Lower leg skin (tissue), 4 donors: Measurements from ENCODE around the gene PRKAB2. TPM values are rescaled to one million over a fixed set of nuclear protein-coding genes. Genes with fewer than 3 reads are reported as not detected.
"Not testable (repeated sequence)": the region's sequence is repeated elsewhere in the genome, so short reads cannot be mapped to it uniquely, and the experiment has no call there.

Source experiments
- DNase-seq, 2 donors: peaks; one replicate each; pipeline ENCODE4 v3.0.0-alpha.2; 2019; ENCODE audit warnings: low spot score in 2 of 2
- H3K4me3 ChIP-seq: fragments of 200-600 bp; sonication (generic); 2 replicates; pipeline ENCODE4 v1.5.1; 2017; ENCODE audit warnings: mild to moderate bottlenecking, low read depth; ENCODE audit not compliant: poor library complexity, severe bottlenecking
- POLR2A ChIP-seq, 2 donors: fragments of 450-650 bp; IDR thresholded peaks; one replicate each; pipeline ENCODE4 v1.6.1; 2016 to 2017; ENCODE audit warnings: antibody characterized with exemption in 2 of 2, mild to moderate bottlenecking in 1 of 2, moderate library complexity in 1 of 2
- whole genome bisulfite sequencing, 2 donors: methylation state at CpG; one replicate each; pipeline ENCODE4 v1.1.5; 2018; 5-methylcytosine and 5-hydroxymethylcytosine counted together
- intact Hi-C: fragments of 100-400 bp; cut with DNase I; formaldehyde crosslinking; loops from one replicate; pipeline ENCODE4 v1.15.0; 2023; ENCODE audit warnings: low total_unique reads
- total RNA-seq, 4 donors: library from RNA; depleted of rRNA; stranded (reverse); fragments of >200 nt; gene quantifications; one replicate each; pipeline ENCODE4 v1.1.0, GENCODE V29; 2016
- TF ChIP-seq, protein P1 (sequence below), 3 donors: fragments of 450-650 bp; IDR thresholded peaks; one replicate each; pipeline ENCODE4 v1.5.1; 2016; ENCODE audit warnings: antibody characterized with exemption in 3 of 3, mild to moderate bottlenecking in 3 of 3, moderate library complexity in 2 of 3

Gene PRKAB2
- total RNA-seq, 4 donors from 2014 or later, result 21.4 to 29.8 (median 25.9) TPM

DNA sequence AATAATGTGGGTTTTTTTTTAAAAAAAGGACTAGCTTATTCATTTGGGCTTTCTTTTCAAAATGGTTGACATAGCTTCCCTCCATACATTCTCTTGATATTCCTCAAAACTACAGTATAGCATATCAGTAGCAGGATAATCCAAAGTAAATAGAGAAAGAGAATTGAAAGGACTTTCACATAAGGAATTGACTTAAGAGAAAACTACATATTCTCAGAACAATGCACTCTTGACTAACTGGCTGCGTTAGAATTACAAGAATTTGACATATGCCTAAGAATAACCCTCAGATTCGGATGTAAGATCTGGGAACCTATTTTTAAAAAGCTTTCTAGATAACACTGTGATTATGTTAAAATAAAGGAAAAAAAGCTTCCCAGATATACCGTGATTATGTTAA is 3.1 kb downstream of the PRKAB2 start:
- no peak for TF ChIP-seq POLR2A (IDR thresholded peaks at IDR 0.05)
- TF ChIP-seq, protein P1, sequence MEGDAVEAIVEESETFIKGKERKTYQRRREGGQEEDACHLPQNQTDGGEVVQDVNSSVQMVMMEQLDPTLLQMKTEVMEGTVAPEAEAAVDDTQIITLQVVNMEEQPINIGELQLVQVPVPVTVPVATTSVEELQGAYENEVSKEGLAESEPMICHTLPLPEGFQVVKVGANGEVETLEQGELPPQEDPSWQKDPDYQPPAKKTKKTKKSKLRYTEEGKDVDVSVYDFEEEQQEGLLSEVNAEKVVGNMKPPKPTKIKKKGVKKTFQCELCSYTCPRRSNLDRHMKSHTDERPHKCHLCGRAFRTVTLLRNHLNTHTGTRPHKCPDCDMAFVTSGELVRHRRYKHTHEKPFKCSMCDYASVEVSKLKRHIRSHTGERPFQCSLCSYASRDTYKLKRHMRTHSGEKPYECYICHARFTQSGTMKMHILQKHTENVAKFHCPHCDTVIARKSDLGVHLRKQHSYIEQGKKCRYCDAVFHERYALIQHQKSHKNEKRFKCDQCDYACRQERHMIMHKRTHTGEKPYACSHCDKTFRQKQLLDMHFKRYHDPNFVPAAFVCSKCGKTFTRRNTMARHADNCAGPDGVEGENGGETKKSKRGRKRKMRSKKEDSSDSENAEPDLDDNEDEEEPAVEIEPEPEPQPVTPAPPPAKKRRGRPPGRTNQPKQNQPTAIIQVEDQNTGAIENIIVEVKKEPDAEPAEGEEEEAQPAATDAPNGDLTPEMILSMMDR (IDR thresholded peaks at IDR 0.05), result no peak
- DNase-seq, result no peak
- intact Hi-C loops, result no loop called here
- no peak overlapping the region for H3K4me3 ChIP-seq
- WGBS, 2 donors, result 75% methylated on average over 3 of the region's 3 CpGs

DNA sequence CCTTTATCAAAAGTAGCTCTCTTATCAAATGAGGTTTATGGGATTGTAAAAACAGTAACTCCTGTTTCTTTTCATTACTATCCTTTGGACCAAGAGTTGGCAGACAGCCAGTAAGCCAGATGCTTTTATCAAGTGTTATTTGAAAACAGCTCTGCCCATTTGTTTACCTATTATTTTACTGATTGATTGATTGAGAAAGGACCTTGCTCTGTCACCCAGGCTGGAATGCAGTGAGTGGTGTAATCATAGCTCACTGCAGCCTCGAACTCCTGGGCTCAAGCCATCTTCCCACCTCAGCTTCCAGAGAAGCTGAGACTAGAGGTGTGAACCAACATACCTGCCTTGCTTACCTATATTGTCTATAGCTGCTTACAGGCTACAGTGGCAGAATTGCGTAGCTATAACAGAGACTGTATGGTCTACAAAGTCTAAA is 3.6 kb downstream of the PRKAB2 start:
- WGBS, 2 donors, result 74 to 82% methylated on average over 2 of the region's 2 CpGs
- H3K4me3 ChIP-seq, result no peak overlapping the region
- TF ChIP-seq POLR2A (IDR thresholded peaks at IDR 0.05), result no peak
- TF ChIP-seq, protein P1 (IDR thresholded peaks at IDR 0.05), result no peak
- intact Hi-C loops, result no loop called here
- no peak for DNase-seq

DNA sequence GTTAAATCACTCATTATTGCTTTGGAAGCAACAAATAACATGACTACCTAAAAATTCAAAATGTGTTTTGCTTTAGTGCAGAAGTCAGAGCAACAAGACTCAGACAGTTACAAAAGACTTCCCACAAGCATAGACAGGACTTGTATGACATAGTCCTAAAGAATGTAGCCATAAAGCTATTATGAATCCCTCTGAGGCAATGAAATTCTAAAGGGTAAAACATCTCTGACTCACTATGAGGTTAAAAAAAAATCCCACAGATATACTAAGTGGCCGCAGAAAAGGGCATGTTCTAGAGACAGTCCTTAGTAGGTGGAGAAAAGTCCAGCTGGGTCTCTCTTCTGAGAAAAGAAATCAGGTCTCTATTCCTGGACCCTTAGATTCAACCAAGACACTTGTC is 4.9 kb downstream of the PRKAB2 start:
- 41 to 63% methylated on average over 1 of the region's 1 CpG for WGBS, 2 donors
- intact Hi-C loops, result no loop called here
- no peak for TF ChIP-seq POLR2A (IDR thresholded peaks at IDR 0.05)
- TF ChIP-seq, protein P1 (IDR thresholded peaks at IDR 0.05), result no peak

DNA sequence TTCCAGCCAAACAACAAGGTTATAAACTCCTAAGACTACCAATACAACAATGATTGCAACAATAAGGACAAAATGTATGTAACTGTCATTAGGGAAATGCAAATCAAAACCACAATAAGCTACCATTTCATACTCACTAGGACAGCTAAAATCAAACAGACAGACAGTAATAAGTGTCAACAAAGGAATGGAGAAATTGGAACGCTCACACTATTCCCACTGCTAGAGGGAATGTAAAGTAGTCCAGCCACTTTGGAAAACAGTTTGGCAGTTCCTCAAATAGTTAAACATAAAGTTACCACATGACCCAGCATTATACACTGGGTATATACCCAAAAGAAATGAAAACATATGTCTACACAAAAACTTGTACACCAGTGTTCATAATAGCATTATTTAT is 9.3 kb downstream of the PRKAB2 start:
- intact Hi-C loops, result no loop called here
- TF ChIP-seq, protein P1 (IDR thresholded peaks at IDR 0.05), result no peak
- no peak for TF ChIP-seq POLR2A (IDR thresholded peaks at IDR 0.05)
- H3K4me3 ChIP-seq, result no peak overlapping the region
- no peak for DNase-seq
- WGBS, 2 donors, result 89 to 97% methylated on average over 1 of the region's 1 CpG

More for the DNA sequence above, 4.9 kb downstream of the PRKAB2 start:
- no peak overlapping the region for H3K4me3 ChIP-seq
- DNase-seq, result no peak

DNA sequence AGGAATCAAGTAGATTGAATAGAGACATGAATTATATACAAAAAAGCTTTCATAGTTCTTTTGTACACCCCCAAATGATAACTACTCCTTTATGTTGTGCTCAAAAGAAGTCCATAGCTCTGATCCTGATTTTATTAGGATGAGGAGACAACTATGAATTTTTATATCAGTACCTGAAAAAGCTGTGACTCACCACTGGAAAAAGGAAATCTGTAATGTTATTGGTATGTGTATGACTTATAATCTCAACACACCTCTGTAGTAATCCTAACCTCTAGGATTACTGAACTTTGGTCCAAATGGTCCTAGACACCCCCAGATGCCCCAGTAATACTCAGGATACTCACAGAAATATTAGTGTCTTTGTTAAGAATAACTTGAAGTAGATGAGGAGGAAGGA is 10.2 kb downstream of the PRKAB2 start:
- no peak for DNase-seq
- intact Hi-C loops, result no loop called here
- TF ChIP-seq, protein P1 (IDR thresholded peaks at IDR 0.05), result no peak
- no peak for TF ChIP-seq POLR2A (IDR thresholded peaks at IDR 0.05)
- H3K4me3 ChIP-seq, result no peak overlapping the region

DNA sequence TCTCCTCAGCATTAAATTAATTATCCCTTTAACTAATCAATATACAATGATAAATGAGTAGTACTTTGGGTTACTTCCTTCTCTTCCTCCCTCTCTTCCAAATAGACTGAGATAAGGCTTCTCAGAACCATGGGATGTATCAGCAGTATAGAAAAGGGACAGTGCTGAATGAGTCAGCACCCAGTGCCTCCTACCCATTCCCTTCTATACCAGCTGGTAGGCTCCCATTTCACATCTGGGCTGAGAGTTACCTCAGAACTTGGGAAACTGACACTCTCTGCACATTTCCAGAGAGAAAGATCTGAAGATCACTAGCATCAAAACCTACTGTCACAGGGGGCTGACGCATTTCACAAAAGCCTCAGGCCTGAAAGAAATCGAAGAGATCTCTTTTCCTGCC is 15.2 kb downstream of the PRKAB2 start:
- DNase-seq, H3K4me3 ChIP-seq, intact Hi-C loops: not testable (repeated sequence)
- WGBS, 2 donors, result 86 to 88% methylated on average over 2 of the region's 2 CpGs
